ENCODE measurements around the gene ARHGDIG.

- TF ChIP-seq POLR2A (IDR thresholded peaks at IDR 0.05), result no peak
- TF ChIP-seq CTCF (IDR thresholded peaks at IDR 0.05), result no peak
- no peak for TF ChIP-seq POLR2AphosphoS5 (IDR thresholded peaks at IDR 0.05)
These were observed 26.6 kb upstream of the ARHGDIG start for GRCh38 chr16:253833-254232.

Data from sigmoid colon (tissue), 4 donors.